CD1c-positive myeloid dendritic cell (primary cell): ENCODE measurements around the gene NOTCH1.

Experiments
- DNase-seq: peaks from one replicate; pipeline ENCODE4 v3.0.0-alpha.2; 2016; ENCODE audit errors: extremely low spot score

Gene NOTCH1

GRCh38 chr9:136531904-136532798 is 13.7 kb downstream of the NOTCH1 start:
- no peak for DNase-seq

DNA sequence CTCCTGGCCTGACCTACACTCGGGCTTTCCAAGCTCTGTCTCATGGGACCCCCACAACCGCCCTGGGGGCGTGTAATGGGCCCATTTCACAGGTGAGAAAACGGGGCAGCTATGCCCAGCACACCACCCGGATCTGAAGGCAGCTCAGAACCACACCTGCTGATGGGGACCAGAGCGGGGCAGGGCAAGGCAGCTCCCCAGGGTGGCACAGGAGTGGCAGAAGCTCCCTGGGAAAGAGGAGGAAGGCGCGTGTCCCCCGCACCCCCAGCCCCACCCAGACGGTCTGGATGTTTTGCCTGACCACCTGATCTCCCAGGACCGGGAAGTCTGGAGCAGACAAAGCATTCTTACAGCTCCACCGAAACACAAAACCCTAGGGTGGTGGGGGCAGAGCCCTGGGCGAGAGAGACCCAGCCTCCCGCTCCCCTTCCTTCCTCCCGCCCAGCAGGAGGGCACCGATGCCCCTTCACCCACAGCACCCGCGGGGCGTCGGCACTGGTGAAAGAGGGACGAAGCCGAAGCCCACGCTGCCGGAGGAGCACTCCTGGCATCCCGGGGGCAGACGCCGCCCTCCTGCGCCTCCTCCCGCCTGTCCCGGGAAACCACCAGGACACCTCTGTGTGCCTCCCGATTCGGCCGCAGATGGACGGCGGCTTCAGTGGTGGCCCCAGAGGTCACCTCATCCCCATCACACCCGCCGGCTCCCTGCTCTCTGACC is 14.5 kb downstream of the NOTCH1 start:
- no peak for DNase-seq

- no peak for DNase-seq
Measured at GRCh38 chr9:136530461-136531089, 15.3 kb downstream of the NOTCH1 start.

- peak; percentile 52 for DNase-seq
Measured at GRCh38 chr9:136529516-136530460, 16.1 kb downstream of the NOTCH1 start.

DNA sequence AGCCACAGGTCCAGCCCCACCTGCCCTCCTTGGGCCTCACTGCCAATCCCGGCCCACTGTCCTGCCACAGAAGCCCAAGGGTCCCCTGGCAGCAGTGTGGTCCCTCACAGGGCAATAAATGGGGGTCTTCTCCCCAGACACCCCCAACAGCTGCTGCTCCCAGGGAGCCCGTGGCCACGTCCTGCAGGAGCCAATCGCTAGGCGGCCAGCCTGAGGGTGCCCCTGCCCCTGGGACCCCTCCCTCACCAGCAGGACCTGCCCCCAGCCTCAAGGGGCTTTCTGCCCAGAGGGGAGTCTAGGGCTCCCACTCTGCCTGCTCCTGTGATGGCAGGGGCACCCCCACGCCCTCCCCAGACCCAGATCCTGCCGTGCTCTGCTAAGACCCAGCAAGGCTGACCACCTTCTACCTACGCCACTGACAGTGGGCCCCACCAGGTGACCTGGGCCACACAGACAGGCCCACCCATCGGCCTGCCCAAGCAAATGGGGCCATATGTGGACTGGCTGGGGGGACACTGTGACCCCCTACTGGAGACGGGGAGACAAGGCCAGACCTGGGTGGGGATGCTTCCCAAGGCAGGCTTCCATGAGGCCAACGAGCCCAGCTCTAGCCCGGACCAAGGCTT is 17.0 kb downstream of the NOTCH1 start:
- no peak for DNase-seq

DNA sequence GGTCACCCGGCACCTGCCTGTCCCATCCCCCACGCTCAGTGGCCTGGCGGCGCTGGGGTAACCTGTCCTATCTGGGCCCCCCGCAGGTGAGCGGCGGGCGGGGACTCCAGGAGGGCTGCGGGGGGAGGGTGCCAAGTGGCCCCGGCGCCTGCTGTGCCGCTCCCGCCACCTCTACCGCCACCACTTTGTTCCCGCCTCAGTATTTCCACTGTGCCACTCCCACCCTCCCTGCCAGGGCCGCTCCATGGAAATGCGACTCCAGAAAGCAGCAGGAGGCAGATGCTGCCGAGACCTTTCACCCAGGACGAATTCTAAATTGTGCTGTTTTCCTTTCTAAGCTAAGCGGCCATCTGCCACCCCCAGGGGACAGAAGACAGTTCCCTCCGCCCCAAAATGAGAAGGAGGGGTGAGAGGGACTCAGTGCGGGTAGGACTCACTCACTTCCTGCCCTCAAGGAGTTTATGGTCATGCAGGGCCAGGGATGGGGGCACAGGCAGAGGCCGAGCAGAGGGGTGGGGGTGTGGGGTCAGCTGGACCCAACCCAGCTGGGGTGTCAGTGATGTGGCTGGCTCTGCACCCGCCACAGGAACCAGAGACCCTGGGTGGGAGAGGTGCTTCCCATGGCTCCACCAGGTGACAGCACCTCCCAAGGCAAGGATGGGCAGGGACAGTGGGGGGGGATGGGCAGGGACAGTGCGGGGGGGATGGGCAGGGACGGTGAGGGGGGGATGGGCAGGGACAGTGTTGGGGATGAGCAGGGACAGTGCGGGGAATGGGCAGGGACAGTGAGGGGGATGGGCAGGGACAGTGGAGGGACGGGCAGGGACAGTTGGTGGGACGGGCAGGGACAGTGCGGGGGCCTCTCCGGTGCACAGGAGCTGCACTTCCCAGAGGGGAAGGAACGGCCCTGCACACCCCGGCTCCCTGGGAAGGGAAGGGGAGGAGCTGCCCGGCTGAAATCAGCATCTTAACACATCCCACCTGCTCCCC is 17.8 kb downstream of the NOTCH1 start:
- DNase-seq: peak; percentile 30

DNA sequence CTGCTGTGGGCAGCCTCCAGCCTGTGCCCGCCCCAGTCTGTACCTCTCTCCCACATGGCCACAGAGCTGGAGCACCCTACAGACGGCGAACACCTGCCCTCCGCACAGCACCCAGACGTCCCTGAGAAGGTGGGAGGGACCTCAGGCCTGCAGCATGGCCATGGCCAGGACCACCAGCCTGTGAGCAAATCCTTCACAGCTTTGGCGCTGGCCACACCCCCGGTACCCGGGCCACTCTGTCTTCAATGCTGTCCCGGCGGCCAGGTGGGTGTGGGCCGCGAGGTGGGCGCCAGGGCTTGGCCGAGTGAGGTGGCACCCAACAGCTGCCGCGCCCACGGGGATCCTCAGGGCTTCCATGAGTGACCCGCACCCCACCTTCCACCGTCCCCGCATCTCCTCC is 18.7 kb downstream of the NOTCH1 start:
- no peak for DNase-seq

- no peak for DNase-seq
Measured at GRCh38 chr9:136526625-136527066, 19.2 kb downstream of the NOTCH1 start.

GRCh38 chr9:136525841-136526499 is 19.9 kb downstream of the NOTCH1 start:
- DNase-seq: no peak

GRCh38 chr9:136525207-136525606 is 20.6 kb downstream of the NOTCH1 start:
- no peak for DNase-seq

- peak; percentile 75 for DNase-seq
Measured at GRCh38 chr9:136522314-136523237, 23.3 kb downstream of the NOTCH1 start.

DNA sequence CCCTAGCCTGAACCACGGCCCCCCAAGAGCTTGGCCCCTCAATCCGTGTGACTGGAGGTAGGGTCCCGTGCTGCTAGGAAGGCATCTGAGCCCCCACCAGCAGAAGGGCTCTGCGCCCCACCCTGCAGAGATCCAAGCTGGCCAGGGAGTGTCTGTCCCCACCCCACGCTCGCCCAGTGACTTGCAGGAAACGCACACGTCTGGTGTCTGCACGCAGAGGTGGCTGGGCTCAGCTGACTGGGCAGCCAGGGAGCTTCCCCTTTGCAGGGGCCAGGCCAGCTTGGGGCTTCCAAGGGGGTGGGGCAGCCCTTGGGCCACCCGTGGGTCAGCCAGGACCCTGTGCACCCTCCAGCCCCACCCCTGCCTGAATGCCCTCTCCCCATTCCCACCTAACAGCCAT is 24.3 kb downstream of the NOTCH1 start:
- DNase-seq: peak; percentile 94

DNA sequence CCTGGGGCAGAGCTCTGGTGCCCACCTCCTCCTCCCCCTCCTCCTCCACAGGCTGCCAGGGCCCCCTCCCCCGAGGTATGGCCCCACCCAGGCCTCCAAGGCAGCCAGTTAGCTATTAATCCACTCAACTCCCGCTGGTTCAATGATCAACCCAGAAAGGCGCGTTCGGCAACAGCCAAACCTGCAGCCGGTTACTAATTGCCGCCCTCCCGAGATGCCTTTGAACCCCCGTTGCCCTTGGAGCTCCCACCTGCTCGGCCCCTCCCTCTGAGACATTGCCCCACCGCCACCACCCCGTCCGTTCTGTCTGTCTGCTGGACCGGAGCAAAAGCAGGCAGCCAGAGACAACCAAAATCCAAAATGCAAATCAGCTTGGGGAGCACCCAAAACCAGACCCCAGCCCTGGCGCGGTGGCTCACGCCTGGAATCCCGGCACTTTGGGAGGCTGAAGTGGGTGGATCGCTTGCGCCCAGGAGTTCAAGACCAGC is 25.8 kb downstream of the NOTCH1 start:
- no peak for DNase-seq

GRCh38 chr9:136519263-136520052 is 26.4 kb downstream of the NOTCH1 start:
- DNase-seq: no peak

DNA sequence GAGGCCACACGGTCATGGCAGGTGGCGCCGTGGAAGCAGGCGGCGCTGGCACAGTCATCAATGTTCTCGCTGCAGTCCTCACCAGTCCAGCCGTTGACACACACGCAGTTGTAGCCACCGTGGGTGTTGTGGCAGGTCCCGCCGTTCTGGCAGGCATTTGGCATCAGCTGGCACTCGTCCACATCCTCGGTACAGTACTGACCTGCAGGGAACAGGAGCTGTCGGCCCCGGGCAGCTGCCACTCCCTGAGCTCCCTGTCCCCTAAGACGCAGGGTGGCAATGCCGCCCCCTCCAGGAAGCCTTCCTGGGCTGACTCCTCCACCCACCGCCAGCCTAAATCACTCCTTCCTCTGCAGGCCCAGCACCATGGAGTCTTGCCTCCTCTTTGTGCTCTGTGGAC is 27.2 kb downstream of the NOTCH1 start:
- no peak for DNase-seq

GRCh38 chr9:136517950-136518349 is 27.9 kb downstream of the NOTCH1 start:
- DNase-seq: no peak
